Left renal cortex interstitium (tissue), 4 donors: ENCODE results near the gene RGS18. TPM values are rescaled to one million over a fixed set of nuclear protein-coding genes. Genes with fewer than 3 reads are reported as not detected.
"Not testable (repeated sequence)": the region's sequence is repeated elsewhere in the genome, so short reads cannot be mapped to it uniquely, and the experiment has no call there.

Source experiments
- DNase-seq, 4 donors: peaks; one replicate each; pipeline ENCODE4 v3.0.0-alpha.2; 2013; ENCODE audit warnings: low read depth in 4 of 4, low spot score in 2 of 4, missing footprints in 1 of 4
- polyA plus RNA-seq, 4 donors: library from polyadenylated mRNA; unstranded; fragments of 120-200 nt; gene quantifications; one replicate each; pipeline ENCODE4 v1.2.1, GENCODE V29; 2013; ENCODE audit not compliant: insufficient read length in 4 of 4

RGS18 gene, protein sequence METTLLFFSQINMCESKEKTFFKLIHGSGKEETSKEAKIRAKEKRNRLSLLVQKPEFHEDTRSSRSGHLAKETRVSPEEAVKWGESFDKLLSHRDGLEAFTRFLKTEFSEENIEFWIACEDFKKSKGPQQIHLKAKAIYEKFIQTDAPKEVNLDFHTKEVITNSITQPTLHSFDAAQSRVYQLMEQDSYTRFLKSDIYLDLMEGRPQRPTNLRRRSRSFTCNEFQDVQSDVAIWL
- 1 to 10 TPM; 1.9 to 3.6 (median 2.2) TPM for polyA plus RNA-seq

DNA sequence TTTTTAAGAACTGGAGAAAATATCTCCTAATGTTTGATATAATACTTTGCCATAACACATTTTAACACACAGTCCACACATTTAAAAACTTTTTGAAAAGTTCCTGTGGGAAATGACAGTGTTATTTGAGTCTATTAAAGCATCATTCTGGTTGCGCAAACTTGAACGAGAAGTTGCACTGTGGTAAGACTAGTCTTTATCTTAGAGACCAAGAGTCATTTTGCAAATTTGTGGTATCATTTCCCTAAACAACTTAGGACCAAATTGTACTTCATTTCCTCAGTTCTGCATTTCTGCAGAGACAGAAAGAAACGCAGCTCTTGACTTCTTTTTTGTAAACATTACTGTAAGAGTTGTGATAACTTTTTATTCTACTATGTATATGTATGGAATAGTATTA lies at the start of gene RGS18:
RGS18 (plus strand) TSS at position 282 of the 400 bp plus-strand sequence. CDS start 176 bp downstream, outside the sequence.
- no peak for DNase-seq

DNA sequence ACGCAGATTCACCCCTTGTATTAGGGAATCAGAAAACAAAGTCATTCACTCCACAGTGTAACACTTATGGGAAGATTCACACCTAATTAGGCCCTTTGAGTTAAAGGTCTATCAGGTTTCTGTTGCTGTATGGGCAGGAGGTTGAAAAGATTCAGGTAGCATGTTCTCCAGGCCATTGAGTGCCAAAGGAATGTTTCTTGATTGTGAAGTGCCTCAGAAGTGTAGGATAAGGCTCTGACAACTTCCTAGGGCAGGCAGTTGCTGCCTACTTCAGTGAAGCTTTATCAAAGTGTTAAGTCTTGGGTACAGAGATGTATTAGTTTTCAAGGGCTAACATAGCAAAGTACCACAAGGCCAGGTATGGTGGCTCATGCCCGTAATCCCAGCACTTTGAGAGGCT lies 48.7 kb upstream of the RGS18 start:
- no peak for DNase-seq

DNA sequence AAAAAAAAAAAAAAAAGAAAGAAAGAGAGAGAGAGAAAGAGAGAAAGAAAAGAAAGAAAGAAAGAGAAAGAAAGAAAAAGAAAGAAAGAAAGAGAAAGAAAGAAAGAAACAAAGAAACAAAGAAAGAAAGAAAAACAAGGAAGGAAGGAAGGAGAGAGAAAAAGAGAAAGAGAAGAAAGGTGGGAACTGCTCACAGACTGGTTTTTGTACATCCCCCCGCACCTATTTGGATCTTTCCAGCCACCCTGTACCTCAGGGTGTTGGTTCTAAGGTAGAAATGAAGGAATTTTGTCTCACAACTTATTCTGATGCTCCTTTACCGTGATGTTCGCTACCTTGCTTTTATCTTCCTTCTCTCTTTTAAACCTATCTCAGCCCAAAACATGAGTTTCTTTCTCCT lies 43.3 kb upstream of the RGS18 start:
- no peak for DNase-seq

DNA sequence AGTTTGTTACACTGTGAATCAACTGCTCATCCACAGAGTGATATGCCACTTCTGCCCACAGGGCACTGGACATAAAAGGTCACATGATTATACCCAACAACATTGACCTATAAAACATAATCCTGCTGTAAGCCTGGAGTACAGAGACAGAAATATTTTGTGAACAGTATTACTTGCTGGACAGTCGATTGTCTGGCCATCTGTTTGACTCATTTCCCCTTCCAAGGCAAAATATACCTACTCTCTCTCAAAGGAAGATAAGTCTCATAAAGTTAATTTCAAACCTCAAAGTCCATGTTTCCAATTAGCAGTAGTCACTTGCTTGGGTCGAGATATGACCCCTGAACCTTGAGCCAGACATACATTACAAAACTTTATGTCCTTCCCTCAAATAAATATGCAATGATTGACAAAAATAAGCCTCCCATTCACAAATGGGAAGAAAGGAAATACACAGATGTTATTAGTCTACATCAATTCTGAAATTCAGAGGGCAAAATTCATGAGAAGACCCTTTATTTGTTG lies 39.3 kb upstream of the RGS18 start:
- DNase-seq, result no peak

DNA sequence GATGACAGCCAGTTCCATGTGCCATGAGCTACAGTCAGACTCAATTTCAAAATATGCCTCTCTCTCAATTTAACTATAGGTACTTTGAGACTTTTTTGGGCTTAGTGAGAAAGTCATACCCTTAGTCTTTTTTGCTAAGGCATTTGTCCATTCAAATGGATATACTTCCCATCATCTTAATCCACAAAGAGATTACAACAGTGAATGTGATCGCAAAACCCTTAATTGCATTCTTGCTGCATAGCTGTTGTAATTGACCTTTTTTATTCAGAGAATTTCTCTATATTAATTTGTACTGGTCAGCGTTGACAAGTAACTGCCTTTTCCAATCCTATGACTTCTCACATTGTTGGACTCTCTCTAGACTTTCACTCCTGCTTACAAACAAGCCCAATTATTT lies 38.6 kb upstream of the RGS18 start:
- no peak for DNase-seq

DNA sequence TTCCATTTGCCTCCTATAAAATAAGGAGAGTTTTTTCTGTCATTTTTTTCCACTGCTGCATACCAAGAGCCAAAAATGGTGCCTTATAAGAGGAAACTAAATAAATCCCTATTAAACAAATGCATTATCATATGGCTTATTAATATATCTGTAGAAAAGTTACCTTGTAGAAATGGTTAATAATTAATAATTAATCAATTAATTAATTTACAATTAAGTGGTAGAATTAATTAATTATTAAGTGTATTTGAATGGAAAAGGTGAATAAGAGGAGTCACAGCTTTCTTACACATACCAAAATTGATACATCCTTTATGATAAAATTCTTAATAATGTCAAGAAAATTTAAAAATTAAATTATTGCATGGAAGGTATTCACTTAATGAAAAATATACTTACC lies 35.6 kb upstream of the RGS18 start:
- no peak for DNase-seq

DNA sequence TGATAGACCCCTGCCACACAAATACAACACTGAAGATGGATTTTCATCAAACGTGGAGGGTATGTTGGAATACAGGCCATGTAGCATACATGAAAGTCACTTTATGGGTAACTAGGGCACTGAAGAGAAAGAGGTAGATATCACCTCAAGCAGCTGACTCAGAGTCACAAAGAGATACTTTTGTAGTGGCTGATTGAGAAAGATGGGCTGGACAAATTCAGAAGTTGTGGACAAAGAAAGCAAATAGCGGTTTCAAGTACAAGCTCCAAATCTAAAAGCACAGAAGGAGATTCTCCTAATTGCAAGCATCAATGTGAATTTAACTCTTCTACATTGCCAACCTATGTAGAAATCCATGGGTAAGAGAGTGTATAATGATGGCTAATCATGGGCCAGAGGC lies 35.0 kb upstream of the RGS18 start:
- DNase-seq, result no peak

DNA sequence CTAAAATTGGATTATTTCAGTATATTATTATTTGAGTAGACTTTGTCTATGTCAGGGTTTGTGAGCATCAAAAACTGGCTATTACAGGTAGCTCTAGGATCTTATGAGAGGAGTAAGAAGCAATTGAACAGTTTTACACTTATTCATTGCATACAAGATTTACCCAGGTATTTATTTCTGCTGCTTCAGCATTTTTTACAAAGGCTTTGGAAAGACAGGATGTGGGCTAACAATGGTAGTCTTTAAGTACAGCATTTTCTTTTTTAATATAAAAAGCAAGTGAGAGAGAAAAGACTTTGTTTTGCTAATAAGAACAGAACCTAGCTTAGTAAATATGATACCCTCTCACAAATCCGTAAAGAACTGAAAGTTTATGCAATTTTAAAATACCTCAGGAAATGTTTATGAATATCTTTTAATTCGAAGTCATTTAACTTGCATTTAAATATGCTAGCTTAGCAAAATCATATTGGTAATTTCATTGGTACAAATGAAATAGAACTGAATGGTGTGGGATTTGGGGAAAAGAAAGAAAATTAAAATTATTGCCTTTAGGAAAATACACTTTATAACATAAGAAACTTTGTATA lies 32.1 kb upstream of the RGS18 start:
- no peak for DNase-seq

DNA sequence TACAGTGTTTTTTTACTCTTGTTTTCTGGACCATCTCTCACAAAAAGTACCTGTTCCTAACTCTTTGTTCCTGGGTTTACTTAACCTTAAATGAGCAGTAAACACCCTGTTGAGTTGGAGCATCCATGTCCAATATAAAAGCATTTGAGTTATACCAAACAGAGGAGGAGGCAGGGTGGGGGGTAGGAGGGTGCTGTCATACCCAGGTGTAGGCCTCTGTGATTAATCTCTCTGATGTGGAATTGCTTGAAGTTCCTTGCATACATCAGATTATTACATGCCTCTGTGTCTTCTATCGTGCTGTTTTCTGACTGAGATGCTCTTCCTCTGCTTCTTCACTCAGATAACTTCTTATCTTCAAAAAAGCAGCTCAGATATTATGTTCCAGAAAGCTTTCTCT lies 28.1 kb upstream of the RGS18 start:
- DNase-seq, result no peak

DNA sequence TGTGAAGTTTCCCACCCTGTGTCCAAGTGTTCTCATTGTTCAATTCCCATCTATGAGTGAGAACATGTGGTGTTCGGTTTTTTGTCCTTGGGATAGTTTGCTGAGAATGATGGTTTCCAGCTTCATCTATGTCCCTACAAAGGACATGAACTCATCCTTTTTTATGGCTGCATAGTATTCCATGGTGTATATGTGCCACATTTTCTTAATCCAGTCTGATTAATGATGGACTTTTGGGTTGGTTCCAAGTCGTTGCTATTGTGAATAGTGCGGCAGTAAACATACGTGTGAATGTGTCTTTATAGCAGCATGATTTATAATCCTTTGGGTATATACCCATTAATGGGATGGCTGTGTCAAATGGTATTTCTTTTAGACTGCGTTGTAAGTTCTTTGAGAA lies 27.4 kb upstream of the RGS18 start:
- not testable (repeated sequence) for DNase-seq

DNA sequence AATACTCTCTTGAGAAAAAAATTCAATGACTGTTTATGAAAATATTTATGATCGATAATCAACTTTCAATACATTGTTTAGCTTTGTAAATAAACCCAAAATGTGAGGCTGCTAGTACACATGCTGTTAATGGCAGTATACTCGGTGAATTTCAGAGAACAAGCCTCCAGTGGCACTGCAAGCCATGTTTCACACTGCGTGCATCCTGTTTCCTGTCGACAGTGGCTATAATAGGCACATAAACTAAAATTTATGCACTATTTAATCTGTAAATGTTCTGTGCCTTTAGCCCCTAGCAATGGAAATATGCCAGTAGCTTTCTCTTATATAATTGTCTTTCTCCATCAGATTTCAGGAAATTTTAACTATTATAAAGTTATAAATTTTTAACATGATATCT lies 26.3 kb upstream of the RGS18 start:
- DNase-seq, result no peak

DNA sequence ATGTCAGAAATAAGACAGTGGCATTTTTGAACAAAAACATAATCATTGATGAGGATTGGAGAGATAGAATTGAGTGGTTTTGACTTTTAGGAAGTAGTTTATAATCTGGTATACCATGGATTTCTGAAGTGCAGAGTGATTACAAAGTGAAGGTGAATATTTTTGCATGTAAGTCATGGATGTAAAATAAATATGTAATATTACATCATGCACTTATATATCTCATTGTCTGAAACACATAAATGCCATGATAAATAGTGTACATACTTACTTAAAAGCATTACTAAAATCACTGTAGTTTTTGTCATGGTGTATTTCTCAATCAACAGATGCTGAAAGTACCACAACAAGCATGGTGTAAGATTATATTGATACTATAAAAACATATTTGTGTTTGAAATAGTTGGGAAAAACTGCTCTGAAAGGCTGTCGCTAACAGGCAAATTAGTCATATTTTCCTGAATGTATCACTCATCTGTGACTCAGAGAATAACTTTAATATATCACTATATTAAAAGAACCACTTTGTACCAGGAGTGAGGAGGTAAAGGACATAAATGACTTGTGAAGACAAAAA lies 24.8 kb upstream of the RGS18 start:
- DNase-seq, result no peak

DNA sequence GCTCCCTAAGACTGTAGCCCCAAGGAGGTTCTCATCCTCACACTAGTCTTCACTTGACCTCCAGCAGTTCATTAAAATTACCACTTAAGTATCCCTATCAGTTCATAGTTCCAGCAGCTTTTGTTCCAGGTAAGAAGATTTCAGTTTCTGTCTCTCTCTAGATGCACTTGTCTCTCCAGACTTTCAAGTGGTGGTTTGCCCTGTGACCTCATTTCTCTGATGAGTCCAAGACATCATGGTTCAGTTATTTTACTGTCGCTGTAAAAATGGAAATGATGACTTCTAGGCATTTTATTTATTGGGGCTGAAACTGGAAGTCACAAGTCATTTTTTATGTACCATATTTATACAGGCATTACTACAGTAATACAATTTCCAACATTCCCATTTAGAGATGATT lies 17.9 kb upstream of the RGS18 start:
- DNase-seq, result no peak

DNA sequence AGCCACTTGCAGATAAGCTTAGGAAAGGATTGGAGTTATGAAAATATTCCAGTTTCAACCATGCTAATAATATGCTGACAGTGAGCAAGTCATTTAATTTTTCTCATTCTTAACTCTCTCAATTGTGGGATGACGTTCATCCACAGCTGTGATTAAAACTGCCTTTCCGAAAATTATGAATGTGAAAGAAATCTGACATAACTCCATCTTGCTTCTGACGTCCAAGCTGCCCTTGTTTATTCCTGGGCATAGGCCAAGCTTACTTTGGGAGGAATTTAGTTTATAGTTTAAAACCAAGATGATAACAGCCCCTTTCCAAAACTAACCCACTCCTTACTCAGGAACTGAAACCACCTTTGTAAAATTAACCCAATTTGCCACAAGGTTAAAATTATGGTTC lies 11.0 kb upstream of the RGS18 start:
- no peak for DNase-seq

DNA sequence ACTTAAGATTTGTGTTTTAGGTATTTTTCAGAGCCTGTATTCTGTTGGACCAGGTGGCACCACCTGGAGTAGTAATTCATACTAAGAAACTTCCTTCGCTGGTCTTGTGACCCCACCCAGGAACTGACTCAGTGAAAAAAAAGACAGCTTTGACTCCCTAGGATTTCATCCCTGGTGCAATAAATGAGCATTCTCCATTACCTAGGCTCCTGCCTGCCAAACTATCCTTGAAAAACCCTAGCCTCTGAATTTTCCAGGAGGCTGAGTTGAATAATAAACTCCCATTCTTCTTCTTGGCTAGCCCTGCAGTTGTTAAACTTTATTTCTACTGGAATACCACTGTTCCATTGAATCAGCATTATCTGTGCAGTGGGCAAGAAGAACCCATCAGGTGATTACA lies 10.6 kb upstream of the RGS18 start:
- no peak for DNase-seq

DNA sequence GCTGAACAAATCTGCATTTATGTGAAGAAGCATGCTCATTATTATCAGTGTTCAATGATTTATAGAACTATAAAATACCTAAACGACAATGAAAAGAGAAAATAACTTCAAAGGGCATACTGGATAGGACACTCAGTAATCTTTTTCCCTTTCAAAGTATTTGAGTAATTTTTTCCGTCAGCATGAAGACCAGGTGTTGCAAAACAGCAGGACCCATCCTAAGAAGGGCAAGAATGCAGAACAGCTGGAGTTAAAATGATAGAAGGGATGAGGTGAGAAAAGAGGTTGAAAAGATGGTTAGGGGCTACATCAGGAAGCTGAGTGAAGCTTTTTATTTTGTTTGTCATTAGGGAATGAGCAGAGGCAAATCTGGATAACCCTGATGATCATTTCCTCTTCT lies 7.1 kb upstream of the RGS18 start:
- no peak for DNase-seq

DNA sequence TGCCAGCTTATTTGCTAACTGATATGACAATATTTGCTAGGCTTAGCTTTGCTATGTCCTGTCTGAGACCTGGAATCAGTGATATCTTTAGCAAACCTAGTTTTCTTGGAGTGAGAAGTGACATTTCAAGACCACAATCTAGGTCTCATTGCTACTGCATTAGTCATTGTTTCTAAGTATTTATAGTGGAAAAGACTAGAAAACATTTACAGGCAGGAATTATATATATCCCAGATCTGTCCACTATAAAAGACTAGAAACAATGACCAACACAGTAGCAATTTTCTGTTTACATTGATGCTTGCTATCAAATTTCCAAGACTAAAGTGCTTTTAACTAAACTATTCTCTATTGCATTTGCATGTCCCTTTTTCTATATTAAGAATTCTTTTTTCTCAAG lies 5.0 kb upstream of the RGS18 start:
- DNase-seq, result no peak

DNA sequence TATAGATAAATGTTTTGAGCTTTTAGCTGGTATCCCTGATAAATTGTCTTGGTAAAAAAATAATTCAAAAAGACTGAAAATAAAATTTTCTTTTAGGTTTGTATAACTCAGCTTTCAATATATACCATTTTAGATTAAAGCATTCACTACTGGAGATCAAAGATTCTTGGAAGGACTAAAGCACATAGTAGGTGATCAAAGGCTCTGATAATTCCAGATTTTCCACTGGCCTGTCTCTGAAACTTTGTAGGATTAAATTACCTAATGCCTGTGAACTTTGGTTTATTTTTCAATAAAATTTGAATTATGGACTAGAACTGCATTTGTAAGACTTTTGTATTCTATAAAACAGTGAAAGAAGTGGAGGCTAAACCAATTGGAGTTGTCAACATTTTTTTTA lies 1.2 kb upstream of the RGS18 start:
- DNase-seq, result no peak

DNA sequence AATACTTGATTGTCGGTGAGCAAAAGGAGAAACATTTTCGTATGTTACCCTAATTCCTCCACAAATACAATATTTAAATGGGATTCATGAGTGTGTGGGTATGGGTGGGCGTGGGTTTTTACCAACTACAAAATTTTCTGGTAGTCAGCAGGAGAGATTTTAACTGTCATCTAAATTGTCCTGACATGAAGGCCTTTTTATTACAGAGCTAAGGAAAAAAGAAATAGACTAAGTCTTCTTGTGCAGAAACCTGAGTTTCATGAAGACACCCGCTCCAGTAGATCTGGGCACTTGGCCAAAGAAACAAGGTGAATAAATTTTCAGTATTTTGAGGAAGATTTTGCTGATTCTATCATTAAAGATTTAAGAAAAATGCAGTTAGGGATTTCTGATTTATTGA lies 752 bp downstream of the RGS18 start:
- DNase-seq, result no peak

DNA sequence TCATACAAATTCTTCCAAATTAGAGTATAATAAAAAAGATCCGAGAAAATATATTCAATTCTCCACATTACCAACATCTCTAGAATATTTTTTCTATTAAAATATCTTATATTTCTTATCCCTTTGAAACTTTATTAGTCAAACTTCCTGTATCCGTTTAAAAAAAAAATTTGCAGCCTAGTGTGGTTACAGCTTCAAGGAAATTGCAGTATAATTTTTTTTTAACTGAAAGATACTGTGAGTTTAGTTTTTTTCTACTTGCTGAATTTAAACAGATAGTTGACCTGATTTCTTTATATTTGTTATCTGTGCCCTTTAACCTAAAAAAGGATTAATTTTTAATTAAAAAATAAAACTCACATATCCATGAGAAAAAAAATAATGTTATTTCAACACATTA lies 1.5 kb downstream of the RGS18 start:
- no peak for DNase-seq

DNA sequence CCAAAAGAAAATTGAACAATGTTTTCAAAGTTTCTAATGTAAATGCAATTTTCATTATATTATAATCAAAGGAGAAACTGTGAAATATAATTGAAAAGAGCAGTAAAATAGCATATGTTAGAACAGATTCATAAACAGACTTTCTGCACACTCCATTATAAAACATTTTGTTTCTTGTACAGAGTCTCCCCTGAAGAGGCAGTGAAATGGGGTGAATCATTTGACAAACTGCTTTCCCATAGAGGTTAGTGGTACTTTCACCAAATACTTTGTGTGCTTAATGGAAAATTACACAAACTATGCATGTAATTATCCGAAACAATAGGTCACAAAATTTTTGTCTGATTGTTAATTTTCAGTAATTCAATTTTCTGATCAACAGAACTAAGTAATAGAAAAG lies 1.9 kb downstream of the RGS18 start:
- DNase-seq, result no peak

DNA sequence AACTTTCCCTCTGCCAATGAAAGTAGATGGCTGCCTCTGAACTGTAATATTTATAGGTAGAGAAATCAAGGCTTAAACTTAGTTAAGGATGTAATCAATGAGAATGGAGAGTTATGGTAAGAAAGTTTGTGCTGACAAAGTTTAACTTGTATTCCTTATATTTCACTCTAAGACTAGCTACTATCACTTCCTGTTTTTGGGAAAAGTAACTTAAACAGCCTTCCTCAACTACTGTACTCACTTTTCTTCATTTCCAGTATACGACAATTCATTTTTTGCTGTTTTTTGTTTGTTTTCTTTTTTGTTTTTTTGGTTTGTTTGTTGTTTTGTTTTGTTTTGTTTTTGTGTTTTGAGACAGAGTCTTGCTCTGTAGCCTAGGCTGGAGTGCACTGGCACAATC lies 3.7 kb downstream of the RGS18 start:
- no peak for DNase-seq
